HUES6 (cell line): ENCODE measurements around the gene HLA-DPA1.

ENCODE experiments used
- H3K27ac ChIP-seq: 2 replicates; pipeline ENCODE4 v1.7.0; 2013; ENCODE audit warnings: low read depth, mild to moderate bottlenecking, low read length, inconsistent platforms
- H3K27me3 ChIP-seq: 2 replicates; pipeline ENCODE4 v1.6.1; 2013; ENCODE audit warnings: low read length; ENCODE audit not compliant: control insufficient read depth, insufficient read depth
- H3K36me3 ChIP-seq: 2 replicates; pipeline ENCODE4 v1.6.1; 2013; ENCODE audit warnings: low read length; ENCODE audit not compliant: control insufficient read depth, insufficient read depth
- H3K4me1 ChIP-seq: 2 replicates; pipeline ENCODE4 v1.6.1; 2013; ENCODE audit warnings: low read length; ENCODE audit not compliant: control insufficient read depth, insufficient read depth
- H3K4me3 ChIP-seq: 2 replicates; pipeline ENCODE4 v1.5.1; 2013; ENCODE audit warnings: low read depth, low read length
- H3K9ac ChIP-seq: one replicate; pipeline ENCODE4 v1.6.1; 2013; ENCODE audit warnings: mild to moderate bottlenecking, low read length
- H3K9me3 ChIP-seq: 2 replicates; pipeline ENCODE4 v1.6.1; 2013; ENCODE audit warnings: low read depth, low read length; ENCODE audit not compliant: control insufficient read depth, insufficient read depth

Gene HLA-DPA1

DNA sequence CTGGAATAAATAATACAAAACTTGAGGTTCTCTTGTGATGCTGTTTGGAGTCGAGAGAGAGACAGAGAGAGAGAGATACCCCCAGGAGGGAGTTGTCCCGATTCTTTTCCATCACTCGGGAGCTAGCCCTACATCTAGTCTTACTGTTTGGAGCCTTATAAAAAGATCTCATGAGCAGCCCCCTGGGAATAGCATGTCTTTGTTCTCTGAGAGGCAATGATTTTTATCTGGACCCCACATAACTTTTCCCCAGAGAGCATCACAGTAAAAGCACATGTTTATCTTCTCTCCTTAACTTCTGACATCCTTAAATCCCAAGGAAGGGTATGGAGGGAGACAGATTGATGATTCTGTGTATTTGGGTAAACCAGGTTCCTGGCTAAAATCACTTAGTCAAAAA is 43.2 kb downstream of the HLA-DPA1 start:
- no peak overlapping the region for H3K9ac ChIP-seq
- H3K4me3 ChIP-seq, result no peak overlapping the region
- no peaks in the 10 kb centered on the region for H3K4me1 ChIP-seq
- H3K9me3 ChIP-seq, result no peaks in the 10 kb centered on the region
- no peak overlapping the region for H3K27ac ChIP-seq
- H3K36me3 ChIP-seq, result no peaks in the 10 kb centered on the region
- peaks cover 15% of the 10 kb centered on the region; the same call in 1 of the 2 replicates for H3K27me3 ChIP-seq

GRCh38 chr6:33029328-33030184 is 43.9 kb downstream of the HLA-DPA1 start:
- Histone ChIP-seq H3K27ac (no peak overlapping the region), H3K4me1 (no peaks in the 10 kb centered on the region), H3K36me3 (no peaks in the 10 kb centered on the region), H3K27me3 (peaks cover 16% of the 10 kb centered on the region; the same call in 1 of the 2 replicates), H3K9ac (no peak overlapping the region), H3K4me3 (no peak overlapping the region), H3K9me3 (no peaks in the 10 kb centered on the region)

DNA sequence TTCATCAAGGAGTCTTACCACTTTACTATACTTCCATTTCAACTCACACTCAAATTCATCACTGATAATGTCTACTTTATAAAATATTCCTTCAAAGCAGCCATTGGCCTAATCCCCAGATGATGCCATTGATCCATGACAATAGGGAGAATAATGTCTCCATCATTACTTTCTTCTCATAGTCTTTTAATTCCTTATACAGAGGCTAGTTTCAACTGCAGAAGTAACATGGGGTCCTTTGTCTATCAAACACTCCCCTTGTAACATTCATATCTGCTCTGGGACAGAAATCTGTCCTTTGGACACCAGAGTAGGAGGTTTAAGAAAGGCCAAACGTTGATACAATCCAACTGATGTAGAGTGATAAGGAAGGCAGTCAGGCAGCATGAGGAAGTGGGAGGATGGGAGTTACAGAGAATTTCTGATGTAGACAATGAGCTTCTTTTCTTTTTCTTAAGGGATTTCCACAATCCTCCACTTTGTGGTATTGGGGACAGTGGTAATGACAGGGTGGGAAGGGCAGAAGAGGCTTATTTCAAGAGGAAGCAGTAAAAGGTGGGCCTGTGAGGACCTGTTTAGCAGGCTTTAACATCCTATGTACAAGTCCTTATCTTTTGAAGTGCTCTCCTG is 45.1 kb downstream of the HLA-DPA1 start:
- H3K4me3 ChIP-seq, result no peak overlapping the region
- no peak overlapping the region for H3K27ac ChIP-seq
- no peaks in the 10 kb centered on the region for H3K36me3 ChIP-seq
- H3K27me3 ChIP-seq, result peaks cover 16% of the 10 kb centered on the region; the same call in 1 of the 2 replicates
- H3K4me1 ChIP-seq, result no peaks in the 10 kb centered on the region
- no peaks in the 10 kb centered on the region for H3K9me3 ChIP-seq
- no peak overlapping the region for H3K9ac ChIP-seq

DNA sequence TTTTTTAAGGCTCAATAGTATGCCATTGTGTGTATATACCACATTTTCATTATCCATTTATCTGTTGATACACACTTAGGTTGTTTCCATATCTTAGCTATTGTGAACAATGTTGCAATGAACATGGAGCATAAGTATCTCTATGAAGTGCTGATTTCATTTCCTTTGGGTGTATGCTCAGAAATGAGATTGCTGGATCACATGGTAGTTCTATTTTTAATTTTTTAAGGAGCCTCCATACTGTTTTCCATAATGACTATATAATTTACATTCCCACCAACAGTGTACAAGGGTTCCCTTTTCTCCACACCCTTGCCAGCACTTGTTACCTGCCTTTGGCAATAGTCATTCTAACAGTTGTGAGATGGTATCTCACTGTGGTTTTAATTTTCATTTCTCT is 48.9 kb downstream of the HLA-DPA1 start:
- H3K36me3 ChIP-seq, result no peaks in the 10 kb centered on the region
- no peak overlapping the region for H3K9ac ChIP-seq
- no peaks in the 10 kb centered on the region for H3K9me3 ChIP-seq
- no peak overlapping the region for H3K4me3 ChIP-seq
- no peak overlapping the region for H3K27ac ChIP-seq
- no peaks in the 10 kb centered on the region for H3K4me1 ChIP-seq
- peaks cover 8% of the 10 kb centered on the region; the same call in 1 of the 2 replicates for H3K27me3 ChIP-seq

- no peaks in the 10 kb centered on the region for H3K4me1 ChIP-seq
- no peak overlapping the region for H3K9ac ChIP-seq
- no peaks in the 10 kb centered on the region for H3K36me3 ChIP-seq
- 0 out of 2 replicates have a peak, but pooled peaks cover 3% of the 10 kb centered on the region for H3K27me3 ChIP-seq
- H3K4me3 ChIP-seq, result no peak overlapping the region
- H3K27ac ChIP-seq, result no peak overlapping the region
- H3K9me3 ChIP-seq, result no peaks in the 10 kb centered on the region
These were observed 49.9 kb downstream of the HLA-DPA1 start for GRCh38 chr6:33023536-33023935.

GRCh38 chr6:33021917-33022316 is 51.5 kb downstream of the HLA-DPA1 start:
- H3K4me1 ChIP-seq, result no peaks in the 10 kb centered on the region; the same call in 1 of the 2 replicates
- H3K4me3 ChIP-seq, result no peak overlapping the region
- H3K9me3 ChIP-seq, result no peaks in the 10 kb centered on the region
- 0 out of 2 replicates have a peak, but pooled peaks cover 3% of the 10 kb centered on the region for H3K27me3 ChIP-seq
- H3K9ac ChIP-seq, result no peak overlapping the region
- no peaks in the 10 kb centered on the region for H3K36me3 ChIP-seq
- no peak overlapping the region for H3K27ac ChIP-seq

DNA sequence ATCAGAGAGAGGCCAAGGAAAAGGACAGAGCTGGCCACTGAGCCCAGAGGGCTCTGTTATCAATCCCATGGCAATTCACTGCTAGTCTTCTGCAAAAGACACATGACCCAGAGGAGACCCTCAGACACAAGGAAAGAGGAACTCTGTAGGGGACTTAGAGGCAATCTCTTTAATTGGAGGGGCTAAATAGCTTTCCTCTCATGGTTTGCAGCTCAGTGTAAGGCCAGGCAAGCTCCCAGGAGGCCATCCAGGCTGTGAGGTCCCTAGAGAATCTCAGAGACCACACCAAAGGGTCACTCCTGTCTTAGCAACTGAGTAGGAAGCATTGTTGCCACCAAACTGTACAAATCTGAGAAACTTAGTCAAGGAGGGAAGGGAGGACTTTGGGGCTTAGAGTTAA is 54.1 kb downstream of the HLA-DPA1 start:
- no peak overlapping the region for H3K27ac ChIP-seq
- no peak overlapping the region for H3K4me3 ChIP-seq
- H3K9me3 ChIP-seq, result no peaks in the 10 kb centered on the region
- H3K4me1 ChIP-seq, result peaks cover 4% of the 10 kb centered on the region
- H3K36me3 ChIP-seq, result no peaks in the 10 kb centered on the region
- no peak overlapping the region for H3K9ac ChIP-seq
- H3K27me3 ChIP-seq, result no peaks in the 10 kb centered on the region

- no peak overlapping the region for H3K4me3 ChIP-seq
- H3K36me3 ChIP-seq, result no peaks in the 10 kb centered on the region
- no peak overlapping the region for H3K27ac ChIP-seq
- no peaks in the 10 kb centered on the region for H3K27me3 ChIP-seq
- H3K4me1 ChIP-seq, result peaks cover 4% of the 10 kb centered on the region
- no peaks in the 10 kb centered on the region for H3K9me3 ChIP-seq
- no peak overlapping the region for H3K9ac ChIP-seq
These were observed 54.5 kb downstream of the HLA-DPA1 start for GRCh38 chr6:33018904-33019303.

DNA sequence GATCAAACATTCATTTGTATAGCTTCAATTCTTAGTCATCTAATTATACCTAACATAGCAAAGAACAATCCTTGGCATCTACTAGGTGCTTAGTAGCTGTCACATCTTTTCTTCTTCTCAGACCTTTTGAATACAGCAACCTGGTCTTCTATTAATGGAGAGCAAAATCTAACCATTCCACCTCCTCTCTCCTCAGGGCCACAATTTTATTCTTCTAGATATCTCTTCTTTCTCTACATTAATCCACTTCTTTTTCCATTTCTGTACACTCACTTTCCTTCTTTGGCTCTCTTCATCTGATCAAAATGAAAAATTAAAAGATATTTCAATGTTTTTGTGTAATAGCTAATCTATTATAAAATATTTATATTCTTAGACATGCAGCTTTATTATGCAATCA is 55.0 kb downstream of the HLA-DPA1 start:
- no peak overlapping the region for H3K9ac ChIP-seq
- no peaks in the 10 kb centered on the region for H3K9me3 ChIP-seq
- H3K27ac ChIP-seq, result no peak overlapping the region
- no peaks in the 10 kb centered on the region for H3K27me3 ChIP-seq
- no peaks in the 10 kb centered on the region for H3K36me3 ChIP-seq
- peaks cover 4% of the 10 kb centered on the region for H3K4me1 ChIP-seq
- no peak overlapping the region for H3K4me3 ChIP-seq

DNA sequence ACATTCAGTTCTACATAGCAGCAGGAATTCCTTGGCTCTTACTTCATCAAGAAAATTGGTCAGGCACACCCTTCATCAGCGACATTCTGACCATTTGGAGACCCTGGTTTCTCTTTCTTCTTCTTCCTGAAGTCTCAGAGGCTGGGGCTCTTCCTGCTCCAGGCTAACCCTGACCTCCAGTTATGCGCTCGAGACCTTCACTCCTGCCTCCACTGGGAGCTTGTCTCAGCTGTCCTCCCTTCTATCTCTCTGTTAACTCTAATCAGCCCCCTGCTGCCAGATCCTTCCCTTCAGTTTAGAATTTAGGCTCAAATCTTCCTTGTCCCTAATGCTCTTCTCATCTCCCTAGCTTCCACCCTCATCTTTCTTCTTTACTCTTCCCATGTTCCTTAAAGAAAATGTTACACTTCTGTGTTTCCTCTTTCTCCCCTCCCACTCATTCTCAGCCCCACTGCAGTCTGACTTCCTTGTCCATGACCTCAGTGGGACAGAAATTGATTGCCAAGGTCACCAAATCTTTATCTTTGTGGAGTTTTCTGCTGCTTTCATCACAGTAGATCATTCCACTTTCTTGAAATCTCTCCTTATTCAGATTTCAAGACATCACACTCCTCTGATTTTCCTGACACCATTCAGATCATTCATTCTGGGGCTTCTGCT is 55.6 kb downstream of the HLA-DPA1 start:
- Histone ChIP-seq H3K36me3 (no peaks in the 10 kb centered on the region), H3K9me3 (no peaks in the 10 kb centered on the region), H3K27me3 (no peaks in the 10 kb centered on the region), H3K4me1 (peaks cover 4% of the 10 kb centered on the region), H3K9ac (no peak overlapping the region), H3K27ac (no peak overlapping the region), H3K4me3 (no peak overlapping the region)

DNA sequence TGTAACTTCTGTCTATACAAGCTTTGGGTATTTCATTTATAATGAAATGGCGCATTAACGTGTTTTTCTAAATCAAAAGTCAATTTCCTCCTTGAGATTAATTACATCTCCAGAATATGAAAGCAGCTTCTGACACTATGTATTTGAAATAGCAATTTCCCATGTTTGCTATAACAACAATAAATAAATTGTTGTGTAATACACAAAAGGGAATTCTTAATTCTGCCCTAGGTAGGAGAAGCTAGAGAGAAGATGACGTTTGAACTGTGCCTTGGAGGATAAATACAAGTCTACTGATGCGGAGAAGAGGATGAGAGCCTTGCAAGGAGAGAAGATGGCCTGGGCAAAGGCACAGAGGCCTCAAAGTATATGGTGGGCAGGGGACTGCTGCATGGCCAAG is 56.4 kb downstream of the HLA-DPA1 start:
- Histone ChIP-seq H3K36me3 (no peaks in the 10 kb centered on the region), H3K4me1 (peaks cover 4% of the 10 kb centered on the region), H3K27ac (no peak overlapping the region), H3K27me3 (no peaks in the 10 kb centered on the region), H3K9ac (no peak overlapping the region), H3K9me3 (no peaks in the 10 kb centered on the region), H3K4me3 (no peak overlapping the region)
